IPS-18a (cell line): ENCODE measurements around the gene BEST1.

ENCODE experiments used
- H3K27ac ChIP-seq: one replicate; pipeline ENCODE4 v1.5.1; 2013; ENCODE audit warnings: low read length
- H3K27me3 ChIP-seq: one replicate; pipeline ENCODE4 v1.6.1; 2013; ENCODE audit warnings: mild to moderate bottlenecking, low read length; ENCODE audit not compliant: control insufficient read depth, insufficient read depth
- H3K36me3 ChIP-seq: one replicate; pipeline ENCODE4 v1.6.1; 2013; ENCODE audit warnings: low read depth, low read length; ENCODE audit not compliant: control insufficient read depth
- H3K4me1 ChIP-seq: one replicate; pipeline ENCODE4 v1.6.1; 2013; ENCODE audit warnings: low read depth, low read length; ENCODE audit not compliant: control insufficient read depth
- H3K4me3 ChIP-seq: one replicate; pipeline ENCODE4 v1.5.1; 2013; ENCODE audit warnings: low read length
- H3K9ac ChIP-seq: one replicate; pipeline ENCODE4 v1.6.1; 2013; ENCODE audit warnings: mild to moderate bottlenecking, low read length, moderate library complexity
- H3K9me3 ChIP-seq: one replicate; pipeline ENCODE4 v1.6.1; 2013; ENCODE audit warnings: low read depth, low read length; ENCODE audit not compliant: control insufficient read depth

The BEST1 gene

DNA sequence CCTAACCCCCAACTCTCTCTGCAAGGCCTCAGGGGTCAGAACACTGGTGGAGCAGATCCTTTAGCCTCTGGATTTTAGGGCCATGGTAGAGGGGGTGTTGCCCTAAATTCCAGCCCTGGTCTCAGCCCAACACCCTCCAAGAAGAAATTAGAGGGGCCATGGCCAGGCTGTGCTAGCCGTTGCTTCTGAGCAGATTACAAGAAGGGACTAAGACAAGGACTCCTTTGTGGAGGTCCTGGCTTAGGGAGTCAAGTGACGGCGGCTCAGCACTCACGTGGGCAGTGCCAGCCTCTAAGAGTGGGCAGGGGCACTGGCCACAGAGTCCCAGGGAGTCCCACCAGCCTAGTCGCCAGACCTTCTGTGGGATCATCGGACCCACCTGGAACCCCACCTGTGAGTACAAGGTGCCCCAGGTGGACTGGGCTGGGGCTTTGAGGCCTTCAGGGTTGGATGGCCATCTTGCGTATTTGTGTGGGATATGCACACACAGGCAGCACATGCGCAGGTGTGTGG is at the start of gene BEST1:
BEST1 (plus strand) TSS at position 317 of the 513 bp plus-strand sequence. CDS start 1,456 bp downstream, outside the sequence.
- H3K36me3 ChIP-seq: no peaks in the 10 kb centered on the region
- peaks cover 12% of the 10 kb centered on the region for H3K27me3 ChIP-seq
- peaks cover 6% of the 10 kb centered on the region for H3K4me1 ChIP-seq
- H3K9ac ChIP-seq: no peak within 1 kb of the TSS
- H3K27ac ChIP-seq: no peak within 1 kb of the TSS
- no peak within 1 kb of the TSS for H3K4me3 ChIP-seq
- no peaks in the 10 kb centered on the region for H3K9me3 ChIP-seq

DNA sequence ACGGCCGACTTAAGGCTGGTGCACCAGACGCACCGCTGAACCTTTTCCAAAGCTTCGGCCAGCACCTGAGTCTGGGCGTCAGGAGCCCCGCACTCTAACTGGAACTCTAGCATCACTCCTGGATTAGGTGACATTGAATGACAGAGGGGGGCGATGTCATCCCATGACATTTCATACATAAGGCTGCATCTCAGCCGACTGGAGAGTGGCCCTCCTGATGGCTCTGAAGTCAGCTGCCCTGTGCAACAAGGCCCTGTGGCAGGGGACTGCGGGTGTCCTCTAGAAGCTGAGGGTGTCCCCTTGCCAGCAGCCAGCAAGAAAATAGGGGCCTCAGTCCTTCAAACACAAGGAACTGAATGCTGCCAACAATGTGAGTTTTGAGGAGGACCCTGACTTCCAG is 48.8 kb upstream of the BEST1 start:
- Histone ChIP-seq H3K4me3 (no peak overlapping the region), H3K9me3 (no peaks in the 10 kb centered on the region), H3K27me3 (no peaks in the 10 kb centered on the region), H3K27ac (no peak overlapping the region), H3K4me1 (peaks cover 4% of the 10 kb centered on the region), H3K36me3 (no peaks in the 10 kb centered on the region), H3K9ac (no peak overlapping the region)

DNA sequence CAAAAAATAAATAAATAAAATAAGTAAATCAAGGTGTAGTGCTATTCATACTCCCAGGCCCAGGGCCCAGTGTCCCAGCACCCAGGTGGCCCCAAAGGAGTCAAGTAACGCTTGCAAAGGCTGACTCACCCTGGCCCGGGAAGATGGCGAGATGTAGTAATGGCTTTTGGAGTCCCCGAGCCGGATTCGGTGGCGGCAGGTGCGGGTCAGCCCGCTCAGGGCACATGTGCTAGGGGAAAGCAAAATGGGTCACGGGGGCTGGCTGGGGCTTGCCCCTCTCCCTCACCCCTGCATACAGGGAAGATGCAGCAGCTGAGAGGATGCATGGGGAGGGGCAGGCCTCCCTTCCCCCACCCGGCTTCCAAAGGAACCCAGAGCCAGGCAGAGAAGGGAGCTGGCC is 47.8 kb upstream of the BEST1 start:
- Histone ChIP-seq H3K27me3 (no peaks in the 10 kb centered on the region), H3K9me3 (no peaks in the 10 kb centered on the region), H3K4me1 (peaks cover 4% of the 10 kb centered on the region), H3K9ac (no peak overlapping the region), H3K36me3 (no peaks in the 10 kb centered on the region), H3K4me3 (no peak overlapping the region), H3K27ac (no peak overlapping the region)

GRCh38 chr11:61903845-61904244 is 46.3 kb upstream of the BEST1 start:
- Histone ChIP-seq H3K4me1 (peaks cover 10% of the 10 kb centered on the region), H3K4me3 (peak overlapping the region; percentile 43), H3K27ac (no peak overlapping the region), H3K36me3 (no peaks in the 10 kb centered on the region), H3K9me3 (no peaks in the 10 kb centered on the region), H3K27me3 (no peaks in the 10 kb centered on the region), H3K9ac (no peak overlapping the region)

- Histone ChIP-seq H3K36me3 (no peaks in the 10 kb centered on the region), H3K9me3 (no peaks in the 10 kb centered on the region), H3K9ac (no peak overlapping the region), H3K27ac (no peak overlapping the region), H3K4me1 (peaks cover 11% of the 10 kb centered on the region), H3K4me3 (peak overlapping the region; percentile 43), H3K27me3 (no peaks in the 10 kb centered on the region)
Measured at GRCh38 chr11:61904539-61905048, 45.6 kb upstream of the BEST1 start.

- H3K9ac ChIP-seq: no peak overlapping the region
- H3K4me3 ChIP-seq: peak overlapping the region; percentile 43
- no peaks in the 10 kb centered on the region for H3K27me3 ChIP-seq
- no peaks in the 10 kb centered on the region for H3K36me3 ChIP-seq
- H3K9me3 ChIP-seq: no peaks in the 10 kb centered on the region
- no peak overlapping the region for H3K27ac ChIP-seq
- peaks cover 11% of the 10 kb centered on the region for H3K4me1 ChIP-seq
Measured at GRCh38 chr11:61905067-61905696, 45.0 kb upstream of the BEST1 start.

- Histone ChIP-seq H3K27me3 (no peaks in the 10 kb centered on the region), H3K4me3 (no peak overlapping the region), H3K27ac (no peak overlapping the region), H3K9me3 (no peaks in the 10 kb centered on the region), H3K36me3 (no peaks in the 10 kb centered on the region), H3K9ac (no peak overlapping the region), H3K4me1 (peaks cover 11% of the 10 kb centered on the region)
Measured at GRCh38 chr11:61905801-61906521, 44.2 kb upstream of the BEST1 start.

DNA sequence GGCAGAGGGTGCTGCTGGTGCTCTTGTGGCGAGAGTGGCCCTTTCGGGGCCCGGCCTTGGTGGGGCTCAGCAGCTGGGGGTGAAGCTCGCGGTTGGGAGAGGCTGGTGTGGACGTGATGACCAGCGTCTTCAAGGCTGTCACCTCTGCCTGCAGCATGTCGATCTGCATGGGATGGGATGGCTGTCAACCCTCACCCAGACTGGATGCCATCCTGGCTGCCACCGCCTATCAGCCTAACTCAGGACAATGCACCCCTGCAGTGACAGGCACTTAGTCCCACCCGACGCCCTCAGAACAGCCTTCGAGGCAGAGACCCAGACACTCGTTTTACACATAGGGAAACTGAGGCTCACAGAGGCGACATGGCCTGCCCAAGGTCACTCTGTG is 43.6 kb upstream of the BEST1 start:
- H3K9ac ChIP-seq: no peak overlapping the region
- H3K27ac ChIP-seq: no peak overlapping the region
- peaks cover 11% of the 10 kb centered on the region for H3K4me1 ChIP-seq
- no peak overlapping the region for H3K4me3 ChIP-seq
- H3K36me3 ChIP-seq: no peaks in the 10 kb centered on the region
- H3K9me3 ChIP-seq: no peaks in the 10 kb centered on the region
- no peaks in the 10 kb centered on the region for H3K27me3 ChIP-seq

GRCh38 chr11:61907282-61907681 is 42.9 kb upstream of the BEST1 start:
- Histone ChIP-seq H3K27ac (no peak overlapping the region), H3K36me3 (no peaks in the 10 kb centered on the region), H3K9ac (no peak overlapping the region), H3K9me3 (no peaks in the 10 kb centered on the region), H3K27me3 (no peaks in the 10 kb centered on the region), H3K4me1 (peaks cover 11% of the 10 kb centered on the region), H3K4me3 (no peak overlapping the region)

DNA sequence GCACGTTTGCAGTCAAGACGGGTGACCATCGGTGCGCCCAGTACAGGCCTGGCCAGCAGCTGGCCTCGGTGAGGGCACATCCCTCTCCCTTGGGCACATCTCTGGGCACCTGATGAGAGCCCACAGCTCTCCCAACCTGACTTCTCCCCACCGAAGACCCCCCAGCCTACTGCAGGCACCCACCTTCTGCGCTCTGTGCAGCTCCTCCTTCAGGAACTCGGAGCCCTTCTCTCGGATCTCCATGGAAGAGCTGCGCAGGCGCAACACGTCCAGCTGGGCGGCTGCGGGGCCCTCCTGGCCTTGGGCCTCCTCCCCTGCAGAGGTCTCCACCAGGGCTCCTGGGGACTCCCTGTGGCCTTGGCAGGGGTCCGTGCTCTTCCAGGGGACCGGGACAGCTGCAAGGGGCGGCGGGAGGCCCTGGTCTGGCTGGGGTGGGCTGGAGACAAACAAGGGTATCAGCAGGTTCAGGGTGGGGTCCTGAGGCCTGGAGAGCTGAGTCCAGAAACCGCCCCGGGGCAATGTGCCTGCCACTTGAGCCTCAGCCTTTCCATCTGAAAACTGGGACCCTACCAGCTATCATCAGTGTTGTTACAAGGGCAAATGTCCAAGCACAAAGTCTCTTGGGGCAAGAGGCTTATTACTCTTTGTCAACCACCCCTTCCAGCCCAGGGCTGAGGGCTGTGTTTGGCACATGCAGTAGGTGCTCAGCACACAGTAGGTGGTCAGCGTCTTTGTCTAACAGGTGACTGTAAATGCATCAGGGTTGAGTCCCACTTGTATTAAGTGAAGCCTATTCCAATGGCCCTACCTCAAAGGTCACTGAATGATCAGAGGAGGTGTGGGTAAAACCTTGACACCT is 42.1 kb upstream of the BEST1 start:
- Histone ChIP-seq H3K9me3 (no peaks in the 10 kb centered on the region), H3K4me3 (no peak overlapping the region), H3K27me3 (no peaks in the 10 kb centered on the region), H3K9ac (no peak overlapping the region), H3K4me1 (peaks cover 11% of the 10 kb centered on the region), H3K27ac (no peak overlapping the region), H3K36me3 (no peaks in the 10 kb centered on the region)

DNA sequence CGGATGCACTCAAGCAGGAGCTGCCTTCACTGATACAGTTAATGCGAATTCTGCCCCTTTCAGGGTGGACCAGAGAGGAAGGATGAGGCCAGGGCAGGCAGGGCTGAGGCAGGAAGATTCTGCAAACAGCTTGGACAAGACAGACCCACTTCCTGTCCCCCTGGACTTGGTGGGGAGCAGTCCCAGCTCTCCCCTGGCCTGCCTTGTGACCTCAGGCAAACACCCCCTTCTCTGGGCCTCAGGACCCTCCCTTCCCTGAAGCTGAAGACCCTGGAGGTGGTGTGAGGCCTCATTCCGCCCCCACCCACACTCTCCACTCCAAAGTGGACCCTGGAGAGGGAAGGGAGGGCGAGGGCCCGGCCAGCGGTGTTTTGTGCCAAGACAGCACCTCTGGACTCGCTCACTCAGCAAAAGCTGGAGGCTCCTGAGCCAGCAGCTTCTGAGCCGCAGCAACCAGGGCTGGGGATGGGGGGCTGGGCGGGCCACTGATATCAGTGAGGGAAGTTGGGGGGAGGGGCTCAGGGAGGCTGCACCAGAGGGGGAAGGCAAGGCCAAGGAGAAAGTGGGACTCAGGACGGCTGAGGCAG is 41.3 kb upstream of the BEST1 start:
- H3K27ac ChIP-seq: no peak overlapping the region
- no peaks in the 10 kb centered on the region for H3K27me3 ChIP-seq
- no peaks in the 10 kb centered on the region for H3K36me3 ChIP-seq
- H3K4me3 ChIP-seq: no peak overlapping the region
- H3K9ac ChIP-seq: no peak overlapping the region
- no peaks in the 10 kb centered on the region for H3K9me3 ChIP-seq
- peaks cover 11% of the 10 kb centered on the region for H3K4me1 ChIP-seq
